Mesenteric fat pad (tissue), 1 donor: ENCODE results near the gene BTBD3. TPM values are rescaled to one million over a fixed set of nuclear protein-coding genes. Genes with fewer than 3 reads are reported as not detected.

Experiments
- DNase-seq: peaks from one replicate; pipeline ENCODE4 v3.0.0-alpha.2; 2020; ENCODE audit warnings: low spot score
- long read RNA-seq: library from polyadenylated mRNA; unstranded; transcript quantifications from one replicate; pipeline ENCODE4 v2.0.0, GENCODE V29; 2020
- total RNA-seq: library from RNA; stranded (reverse); fragmentation: NEBNext Ultra II Directional; extraction: Animal tissue kit (Norgen Biotek cat#: 25700); gene quantifications from one replicate; pipeline ENCODE4 v1.2.1, GENCODE V29; 2021
- donor health status: DM: yes; HTN: yes; CAD: no.

BTBD3 gene
- 20.7 TPM for total RNA-seq
- long read RNA-seq, full-length matches to known transcripts = 3 of 11 reads
- long read RNA-seq, partial matches to known transcripts = 0 of 11 reads
- long read RNA-seq, other reads (novel, unspliced or antisense) = 8 of 11 reads

- no peak for DNase-seq
Observed at GRCh38 chr20:11917663-11918062, at the start of gene BTBD3. Gene BTBD3, plus strand, starts transcription at chr20:11917893. Its CDS starts 383 bp downstream, at chr20:11918276.

- no peak for DNase-seq
Observed at GRCh38 chr20:11869641-11870040, 48.1 kb upstream of the BTBD3 start.

- no peak for DNase-seq
Observed at GRCh38 chr20:11870411-11870810, 47.3 kb upstream of the BTBD3 start.

GRCh38 chr20:11876555-11876954 is 41.1 kb upstream of the BTBD3 start:
- DNase-seq = no peak

GRCh38 chr20:11880680-11881079 is 37.0 kb upstream of the BTBD3 start:
- no peak for DNase-seq

GRCh38 chr20:11881449-11881848 is 36.2 kb upstream of the BTBD3 start:
- no peak for DNase-seq

GRCh38 chr20:11882651-11883050 is 35.0 kb upstream of the BTBD3 start:
- DNase-seq = no peak

GRCh38 chr20:11888648-11889047 is 29.0 kb upstream of the BTBD3 start:
- no peak for DNase-seq

- DNase-seq = peak; percentile 95
Observed at GRCh38 chr20:11890331-11891076, 27.2 kb upstream of the BTBD3 start.

GRCh38 chr20:11891077-11891775 is 26.5 kb upstream of the BTBD3 start:
- peak; percentile 89 for DNase-seq

- no peak for DNase-seq
Observed at GRCh38 chr20:11891776-11892545, 25.7 kb upstream of the BTBD3 start.

- no peak for DNase-seq
Observed at GRCh38 chr20:11894062-11894461, 23.6 kb upstream of the BTBD3 start.

GRCh38 chr20:11895861-11896387 is 21.8 kb upstream of the BTBD3 start:
- DNase-seq = no peak

GRCh38 chr20:11901127-11901526 is 16.6 kb upstream of the BTBD3 start:
- no peak for DNase-seq

- DNase-seq = no peak
Observed at GRCh38 chr20:11902285-11902697, 15.4 kb upstream of the BTBD3 start.

- no peak for DNase-seq
Observed at GRCh38 chr20:11905460-11906179, 12.1 kb upstream of the BTBD3 start.

GRCh38 chr20:11906626-11907480 is 10.8 kb upstream of the BTBD3 start:
- DNase-seq = no peak

- DNase-seq = no peak
Observed at GRCh38 chr20:11907621-11908020, 10.1 kb upstream of the BTBD3 start.

GRCh38 chr20:11912013-11912658 is 5.6 kb upstream of the BTBD3 start:
- DNase-seq = no peak
